ENCODE results near the gene ALG14. TPM values are rescaled to one million over a fixed set of nuclear protein-coding genes. Genes with fewer than 3 reads are reported as not detected.

The ALG14 gene
- total and polyA plus RNA-seq, 10 of the 15 experiments (the other 5 are each of a cell fraction or from before 2014, with no cell fraction given) = 2.6 to 19.2 (median 7.5) TPM

GRCh38 chr1:95013950-95014574 lies 58.7 kb downstream of the ALG14 start:
- Histone ChIP-seq H3K36me3 (ENCODE audit: control insufficient read depth in 2 of 2, insufficient read depth in 2 of 2, low read length in 1 of 2) (no peaks in the 10 kb centered on the region), H3K4me3 (no peak overlapping the region), H3K27ac (ENCODE audit: control insufficient read depth, insufficient read depth) (no peak overlapping the region), H3K79me2 (ENCODE audit: control insufficient read depth, insufficient read depth, low read length) (no peaks in the 10 kb centered on the region), H3K4me1 (ENCODE audit: control insufficient read depth, insufficient read depth, low read length) (no peaks in the 10 kb centered on the region), H3K27me3 (replicated peaks in 1 of 2; ENCODE audit: control insufficient read depth in 2 of 2, insufficient read depth in 2 of 2, low read length in 1 of 2) (no peaks in the 10 kb centered on the region), H4K20me1 (ENCODE audit: control insufficient read depth, insufficient read depth) (no peaks in the 10 kb centered on the region), H3K9me3 (replicated peaks; ENCODE audit: control insufficient read depth, insufficient read depth, low read length) (no peaks in the 10 kb centered on the region), H3K9ac (ENCODE audit: control insufficient read depth, insufficient read depth, low read length) (no peak overlapping the region), H2AFZ (ENCODE audit: control insufficient read depth, low read depth, low read length) (no peak overlapping the region), H3K4me2 (ENCODE audit: control insufficient read depth, insufficient read depth) (no peak overlapping the region)
- RAD21 ChIA-PET (ENCODE audit: unreplicated experiment) = interaction anchor here (1.5 kb wide), 1 partner anchor 160 kb away, joined by 5 read pairs; no protein-coding TSS in a partner anchor
- ATAC-seq (no peak), DNase-seq (ENCODE audit: low read depth, low spot score) (no peak), FAIRE-seq (no peak)
- BruUV-seq (replicated peaks) = no TSS peak
- CTCF ChIA-PET = interaction anchor here (1.0 kb wide), 1 partner anchor 10 kb away, joined by 3 read pairs; no protein-coding TSS in a partner anchor
- in situ Hi-C loops (cut with MboI) = no loop called here
- WGBS (ENCODE audit: insufficient coverage, insufficient replicate concordance, low lambda C conversion rate, missing lambda C conversion rate) = 83% methylated on average over 2 of the region's 2 CpGs
- POLR2A ChIA-PET = no interaction called here
- SMC1A ChIA-PET (ENCODE audit: uncharacterized antibody, unreplicated experiment) = no interaction called here
- intact Hi-C loops (cut with micrococcal nuclease; ENCODE audit: unreplicated experiment) = no loop called here
- TF ChIP-seq RUNX3 (IDR thresholded peaks at IDR 0.05; ENCODE audit: low read length) = no peak
- no peak for TF ChIP-seq ZBTB40 (IDR thresholded peaks at IDR 0.05; ENCODE audit: borderline replicate concordance)
- TF ChIP-seq HCFC1 (IDR thresholded peaks at IDR 0.05; ENCODE audit: low read length) = no peak
- TF ChIP-seq ZNF274 (IDR thresholded peaks at IDR 0.05; ENCODE audit: insufficient read depth, insufficient read length) = no peak
- no peak for TF ChIP-seq RAD21 (IDR thresholded peaks at IDR 0.05; ENCODE audit: insufficient read depth, low read depth, low read length)
- no peak for TF ChIP-seq BCL3 (IDR thresholded peaks at IDR 0.05; ENCODE audit: borderline replicate concordance, insufficient read depth, low read depth, low read length, poor library complexity, severe bottlenecking)
- no peak for TF ChIP-seq FOS (IDR thresholded peaks at IDR 0.05; ENCODE audit: borderline replicate concordance, extremely low read depth, insufficient read length)
- no peak for TF ChIP-seq KLF5 (IDR thresholded peaks at IDR 0.05; ENCODE audit: partially characterized antibody)
- no peak for TF ChIP-seq MYB (IDR thresholded peaks at IDR 0.05; ENCODE audit: borderline replicate concordance, low read depth, low read length)
- TF ChIP-seq ZNF687 (IDR thresholded peaks at IDR 0.05) = no peak
- TF ChIP-seq ZZZ3 (IDR thresholded peaks at IDR 0.05; ENCODE audit: control insufficient read depth, insufficient read length, low read depth) = no peak
- TF ChIP-seq MEF2B (IDR thresholded peaks at IDR 0.05; ENCODE audit: partially characterized antibody, poor library complexity, severe bottlenecking) = no peak
- no peak for TF ChIP-seq WRNIP1 (IDR thresholded peaks at IDR 0.05; ENCODE audit: borderline replicate concordance, low read depth, low read length)
- no peak for TF ChIP-seq SIN3A (IDR thresholded peaks at IDR 0.05; ENCODE audit: low read depth, low read length)
- no peak for TF ChIP-seq ATF7 (IDR thresholded peaks at IDR 0.05; ENCODE audit: low read depth)
